IMR-90 (cell line): ENCODE results near the gene SLC25A2. TPM values are rescaled to one million over a fixed set of nuclear protein-coding genes. Genes with fewer than 3 reads are reported as not detected.

Experiments
- ATAC-seq: fragments of 200-7000 bp; cut with Tn5 transposase; 2 replicates; pipeline ENCODE4 v1.9.1; 2020; ENCODE audit warnings: low read depth, mild to moderate bottlenecking, moderate library complexity
- BruUV-seq: library from RNA; stranded (reverse); fragments of 400-500 nt; replicated peaks from 2 replicates; lab custom pipeline; 2021; lab: Mats Ljungman, UMichigan
- CTCF ChIA-PET: fragments of 300-600 bp; formaldehyde crosslinking; extraction: SDS; loops from one replicate; lab custom pipeline; 2021; ENCODE audit warnings: antibody characterized with exemption; lab: Yijun Ruan, JAX
- POLR2A ChIA-PET: fragments of 300-600 bp; sonication (Branson Sonifier 250); formaldehyde crosslinking; loops from one replicate; lab custom pipeline; 2022; ENCODE audit warnings: antibody characterized with exemption; ENCODE audit not compliant: unreplicated experiment; lab: Charles Lee
- DNase-seq: peaks from one replicate; pipeline ENCODE4 v3.0.0; 2013
- H2AFZ ChIP-seq: replicated peaks from 2 replicates; pipeline ENCODE3; 2013; ENCODE audit warnings: low read length, mild to moderate bottlenecking; ENCODE audit not compliant: poor library complexity
- H2AK5ac ChIP-seq: 2 replicates; pipeline ENCODE4 v1.6.1; 2013; ENCODE audit warnings: low read depth, low read length, inconsistent platforms
- H2AK9ac ChIP-seq: replicated peaks from 2 replicates; pipeline ENCODE3; 2013; ENCODE audit warnings: mild to moderate bottlenecking, low read depth, low read length, moderate library complexity; ENCODE audit not compliant: poor library complexity
- H2BK120ac ChIP-seq: 2 replicates; pipeline ENCODE4 v1.6.1; 2013; ENCODE audit warnings: low read depth, low read length, inconsistent platforms
- H2BK15ac ChIP-seq: 3 replicates; pipeline ENCODE4 v1.6.1; 2013; ENCODE audit warnings: low read depth, low read length, inconsistent platforms
- H2BK20ac ChIP-seq: 2 replicates; pipeline ENCODE4 v1.6.1; 2013; ENCODE audit warnings: low read depth, mild to moderate bottlenecking, inconsistent platforms, low read length, moderate library complexity
- H2BK5ac ChIP-seq: 2 replicates; pipeline ENCODE4 v1.6.1; 2013; ENCODE audit warnings: mild to moderate bottlenecking, low read depth, low read length, inconsistent platforms; ENCODE audit not compliant: poor library complexity, severe bottlenecking
- H3K14ac ChIP-seq: replicated peaks from 2 replicates; pipeline ENCODE4 v1.6.1; 2013; ENCODE audit warnings: low read depth, low read length, inconsistent platforms
- H3K18ac ChIP-seq: 2 replicates; pipeline ENCODE4 v1.6.1; 2013; ENCODE audit warnings: low read depth, low read length, control low read depth
- H3K23ac ChIP-seq: 2 replicates; pipeline ENCODE4 v1.6.1; 2013; ENCODE audit warnings: low read depth, low read length, inconsistent platforms
- H3K27ac ChIP-seq: 2 replicates; pipeline ENCODE4 v1.5.1; 2013; ENCODE audit warnings: mild to moderate bottlenecking, control low read depth, low read length; ENCODE audit not compliant: insufficient read depth
- H3K27me3 ChIP-seq: 2 replicates; pipeline ENCODE4 v1.6.1; 2013; ENCODE audit warnings: low read length; ENCODE audit not compliant: control insufficient read depth, insufficient read depth
- H3K36me3 ChIP-seq: 2 replicates; pipeline ENCODE4 v1.6.1; 2013; ENCODE audit warnings: low read length, mixed read lengths; ENCODE audit not compliant: control insufficient read depth, insufficient read depth
- H3K4ac ChIP-seq: 2 replicates; pipeline ENCODE4 v1.6.1; 2013; ENCODE audit warnings: low read depth, low read length, inconsistent platforms
- H3K4me1 ChIP-seq: 2 replicates; pipeline ENCODE4 v1.6.1; 2013; ENCODE audit warnings: low read length, mixed read lengths; ENCODE audit not compliant: control insufficient read depth, insufficient read depth
- H3K4me2 ChIP-seq: 2 replicates; pipeline ENCODE4 v1.6.1; 2013; ENCODE audit warnings: low read depth, mild to moderate bottlenecking, control low read depth, low read length, moderate library complexity
- H3K4me3 ChIP-seq: 2 replicates; pipeline ENCODE4 v1.5.1; 2013; ENCODE audit warnings: low read depth, mild to moderate bottlenecking, control low read depth, low read length, moderate library complexity; ENCODE audit not compliant: insufficient read depth
- H3K56ac ChIP-seq: 2 replicates; pipeline ENCODE4 v1.6.1; 2013; ENCODE audit warnings: low read length, inconsistent platforms; ENCODE audit not compliant: insufficient read depth; ENCODE audit errors: extremely low read depth
- H3K79me1 ChIP-seq, 2 experiments: 2 replicates each; pipeline ENCODE4 v1.6.1; 2013; ENCODE audit warnings: low read length in 2 of 2, inconsistent platforms in 1 of 2, low read depth in 1 of 2
- H3K9ac ChIP-seq: 2 replicates; pipeline ENCODE4 v1.6.1; 2013; ENCODE audit warnings: low read depth, low read length, control low read depth
- H3K9me1 ChIP-seq: 2 replicates; pipeline ENCODE4 v1.6.1; 2013; ENCODE audit warnings: low read length, inconsistent platforms; ENCODE audit not compliant: insufficient read depth
- H3K9me3 ChIP-seq: 2 replicates; pipeline ENCODE4 v1.6.1; 2013; ENCODE audit warnings: low read length; ENCODE audit not compliant: control insufficient read depth, insufficient read depth
- H4K20me1 ChIP-seq: 2 replicates; pipeline ENCODE4 v1.6.1; 2013; ENCODE audit warnings: low read length, inconsistent platforms; ENCODE audit not compliant: insufficient read depth
- H4K5ac ChIP-seq: 2 replicates; pipeline ENCODE4 v1.6.1; 2013; ENCODE audit warnings: mild to moderate bottlenecking, low read depth, low read length, control low read depth
- H4K8ac ChIP-seq, 2 experiments: 2 replicates each; pipeline ENCODE4 v1.6.1; 2013; ENCODE audit warnings: low read depth in 2 of 2, low read length in 2 of 2, control low read depth in 1 of 2, inconsistent platforms in 1 of 2
- H4K91ac ChIP-seq: 2 replicates; pipeline ENCODE4 v1.6.1; 2013; ENCODE audit warnings: low read depth, low read length, inconsistent platforms; ENCODE audit not compliant: insufficient read depth
- BHLHE40 ChIP-seq: fragments of 150-350 bp; IDR thresholded peaks from 2 replicates; pipeline ENCODE4 v1.6.1; 2016; ENCODE audit warnings: mild to moderate bottlenecking, low read depth, low read length
- CEBPB ChIP-seq: IDR thresholded peaks from 2 replicates; pipeline ENCODE4 v1.6.1; 2012; ENCODE audit warnings: low read depth, low read length, improper control_type of control experiment
- CHD1 ChIP-seq: IDR thresholded peaks from 2 replicates; pipeline ENCODE4 v1.6.1; 2012; ENCODE audit warnings: low read depth, low read length, improper control_type of control experiment
- CTCF ChIP-seq: conservative IDR thresholded peaks from 2 replicates; pipeline ENCODE4 v1.5.1; 2012; ENCODE audit warnings: mild to moderate bottlenecking, low read depth, low read length, improper control_type of control experiment
- ELK1 ChIP-seq: fragments of 150-350 bp; IDR thresholded peaks from 2 replicates; pipeline ENCODE4 v1.6.1; 2016; ENCODE audit warnings: low read depth, mild to moderate bottlenecking, low read length, moderate library complexity, borderline replicate concordance
- FOS ChIP-seq: fragments of 150-350 bp; IDR thresholded peaks from 2 replicates; pipeline ENCODE4 v1.6.1; 2016; ENCODE audit warnings: low read depth, low read length
- MAZ ChIP-seq: IDR thresholded peaks from 2 replicates; pipeline ENCODE4 v1.6.1; 2012; ENCODE audit warnings: low read depth, mild to moderate bottlenecking, low read length, improper control_type of control experiment, moderate library complexity, borderline replicate concordance
- MXI1 ChIP-seq: IDR thresholded peaks from 2 replicates; pipeline ENCODE4 v1.6.1; 2012; ENCODE audit warnings: low read depth, mild to moderate bottlenecking, low read length, moderate library complexity, borderline replicate concordance
- NFE2L2 ChIP-seq: fragments of 150-350 bp; IDR thresholded peaks from 2 replicates; pipeline ENCODE4 v1.6.1; 2016; ENCODE audit warnings: low read depth, mild to moderate bottlenecking, low read length
- POLR2A ChIP-seq: IDR thresholded peaks from 2 replicates; pipeline ENCODE4 v1.6.1; 2012; ENCODE audit warnings: mild to moderate bottlenecking, low read depth, low read length
- RAD21 ChIP-seq: IDR thresholded peaks from 2 replicates; pipeline ENCODE4 v1.6.1; 2012; ENCODE audit warnings: low read length, improper control_type of control experiment
- RCOR1 ChIP-seq: IDR thresholded peaks from 2 replicates; pipeline ENCODE4 v1.6.1; 2012; ENCODE audit warnings: mild to moderate bottlenecking, low read length, improper control_type of control experiment; ENCODE audit not compliant: insufficient replicate concordance
- RFX5 ChIP-seq: IDR thresholded peaks from 2 replicates; pipeline ENCODE4 v1.8.0; 2012; ENCODE audit warnings: low read depth, mild to moderate bottlenecking, low read length, moderate library complexity
- SMC3 ChIP-seq: fragments of 150-350 bp; IDR thresholded peaks from 2 replicates; pipeline ENCODE4 v1.6.1; 2016; ENCODE audit warnings: low read depth, mild to moderate bottlenecking, antibody characterized with exemption, low read length, moderate library complexity
- USF2 ChIP-seq: fragments of 150-350 bp; IDR thresholded peaks from 2 replicates; pipeline ENCODE4 v1.6.1; 2017; ENCODE audit warnings: mild to moderate bottlenecking, antibody characterized with exemption, low read length, low read depth
- WGBS, 2 experiments: methylation state at CpG; one replicate each; pipeline versions ENCODE4 v1.1.5 to v1.1.7; 2013; ENCODE audit warnings: missing lambda C conversion rate in 2 of 2; ENCODE audit not compliant: insufficient read length in 1 of 2; ENCODE audit errors: extremely low coverage in 2 of 2; 5-methylcytosine and 5-hydroxymethylcytosine counted together
- dilution Hi-C: fragments of 300-500 bp; cut with HindIII; formaldehyde crosslinking; loops from one replicate; pipeline ENCODE4 v1.14.3; 2018; ENCODE audit warnings: low sequenced_read_pairs; ENCODE audit not compliant: unreplicated experiment
- in situ Hi-C: fragments of 300-500 bp; cut with MboI; formaldehyde crosslinking; loops from 3 replicates; pipeline ENCODE4 v1.14.3; 2019; ENCODE audit warnings: low sequenced_read_pairs, inconsistent platforms, mixed read lengths
- intact Hi-C: fragments of 100-400 bp; cut with micrococcal nuclease; formaldehyde crosslinking; loops from 2 replicates; pipeline ENCODE4 v1.10.0; 2022
- polyA plus RNA-seq, 3 experiments: library from polyadenylated mRNA; depleted of rRNA; stranded (reverse); fragments of >200 nt; gene quantifications; 2 replicates each; pipeline ENCODE4 v1.2.3, GENCODE V29; 2012; ENCODE audit warnings: low replicate concordance in 1 of 3
- total RNA-seq: library from RNA; depleted of rRNA; stranded (reverse); fragments of >200 nt; gene quantifications from 2 replicates; pipeline ENCODE4 v1.2.3, GENCODE V29; 2012

The SLC25A2 gene
- total and polyA plus RNA-seq, 2 of the 4 experiments (the other 2 are of a cell fraction): not detected

GRCh38 chr5:141349917-141350619 lies 46.2 kb upstream of the SLC25A2 start, which contains the start of gene PCDHGB1:
TSS of gene PCDHGB1 (plus strand) at chr5:141350099. CDS start at chr5:141350261, 162 bp downstream.
- H3K18ac ChIP-seq: no peak within 1 kb of the TSS
- H3K4me1 ChIP-seq: no peaks in the 10 kb centered on the region
- 0 out of 2 replicates have a peak within 1 kb of the TSS, but pooled peaks have one; percentile 4 for H4K5ac ChIP-seq
- H3K4ac ChIP-seq: no peak within 1 kb of the TSS
- dilution Hi-C loops (no loop called here), intact Hi-C loops (no loop called here), in situ Hi-C loops (no loop called here)
- H2AK9ac ChIP-seq: no peak within 1 kb of the TSS
- H3K9ac ChIP-seq: peak within 1 kb of the TSS; percentile 28
- H2AFZ ChIP-seq: peak within 1 kb of the TSS; percentile 77
- H3K4me3 ChIP-seq: peak within 1 kb of the TSS; percentile 55
- no peak within 1 kb of the TSS for H3K14ac ChIP-seq
- no peaks in the 10 kb centered on the region for H4K20me1 ChIP-seq
- DNase-seq (peak; percentile 71), ATAC-seq (peak; percentile 94)
- H3K36me3 ChIP-seq: peaks cover 3% of the 10 kb centered on the region; the same call in 1 of the 2 replicates
- peaks cover 33% of the 10 kb centered on the region for H3K9me3 ChIP-seq
- ChIA-PET POLR2A (no interaction called here), CTCF (interaction anchor here (0.8 kb wide), 1 partner anchor 207 kb away, joined by 4 read pairs; no protein-coding TSS in a partner anchor)
- peak within 1 kb of the TSS; percentile 0 to 20; a peak in 1 of 4 replicates for H4K8ac ChIP-seq
- H3K56ac ChIP-seq: no peak within 1 kb of the TSS; the same call in 1 of the 2 replicates
- no peaks in the 10 kb centered on the region for H3K9me1 ChIP-seq
- no peaks in the 10 kb centered on the region for H3K79me1 ChIP-seq
- H3K23ac ChIP-seq: no peak within 1 kb of the TSS
- no peak within 1 kb of the TSS for H2BK120ac ChIP-seq
- 27 to 100% methylated on average over 3 to 13 of the region's 29 CpGs for WGBS, 2 experiments
- H2BK15ac ChIP-seq: no peak within 1 kb of the TSS
- no peak within 1 kb of the TSS for H2BK20ac ChIP-seq
- H3K27ac ChIP-seq: no peak within 1 kb of the TSS
- no peak within 1 kb of the TSS for H2BK5ac ChIP-seq
- H4K91ac ChIP-seq: no peak within 1 kb of the TSS
- H3K27me3 ChIP-seq: no peaks in the 10 kb centered on the region
- no peak within 1 kb of the TSS for H2AK5ac ChIP-seq
- BruUV-seq: TSS peak; percentile 43
- peak within 1 kb of the TSS; percentile 45; the same call in 1 of the 2 replicates for H3K4me2 ChIP-seq
- TF ChIP-seq SMC3: peak; percentile 37
- TF ChIP-seq BHLHE40: peak; percentile 15; the same call in 1 of the 2 replicates
- no peak for TF ChIP-seq MAZ
- no peak for TF ChIP-seq USF2
- no peak for TF ChIP-seq POLR2A
- TF ChIP-seq FOS: no peak
- no peak for TF ChIP-seq RFX5
- no peak; the same call in 1 of the 2 replicates for TF ChIP-seq MXI1
- TF ChIP-seq NFE2L2: no peak
- TF ChIP-seq RAD21: peak; percentile 57
- no peak for TF ChIP-seq CHD1
- no peak for TF ChIP-seq RCOR1
- no peak for TF ChIP-seq CEBPB
- TF ChIP-seq CTCF: peak; percentile 61
- TF ChIP-seq ELK1: no peak
